GM18502 (cell line): ENCODE results near the gene RAD23A.
A peak's percentile ranks its signal among the peaks of the same experiment; 100 is the strongest.
"Not testable (repeated sequence)": the region's sequence is repeated elsewhere in the genome, so short reads cannot be mapped to it uniquely, and the experiment has no call there.

ENCODE experiments used
- ATAC-seq: cut with Tn5 transposase; IDR thresholded peaks from one replicate; pipeline ENCODE4 v1.9.1; 2021; ENCODE audit warnings: mild to moderate bottlenecking; ENCODE audit not compliant: unreplicated experiment, poor library complexity

The RAD23A gene

GRCh38 chr19:12937093-12937926 lies 8.4 kb upstream of the RAD23A start:
- peak; percentile 0 for ATAC-seq

- peak; percentile 82 for ATAC-seq
These were observed 7.5 kb upstream of the RAD23A start, which contains the start of gene CALR for GRCh38 chr19:12937927-12938778. Gene CALR, plus strand, starts transcription at chr19:12938609. Its CDS starts 71 bp downstream, at chr19:12938680.

- ATAC-seq, result no peak
These were observed 6.7 kb upstream of the RAD23A start for GRCh38 chr19:12938779-12939601.

GRCh38 chr19:12939975-12940423 lies 5.7 kb upstream of the RAD23A start:
- ATAC-seq, result no peak

- ATAC-seq, result no peak
These were observed 4.8 kb upstream of the RAD23A start for GRCh38 chr19:12940897-12941296.

GRCh38 chr19:12943437-12944044 lies 2.1 kb upstream of the RAD23A start:
- ATAC-seq, result no peak

- ATAC-seq, result no peak
These were observed 1.5 kb upstream of the RAD23A start for GRCh38 chr19:12944104-12944674.

GRCh38 chr19:12946092-12946721 lies 545 bp downstream of the RAD23A start:
- peak; percentile 30 for ATAC-seq

GRCh38 chr19:12946731-12947496 lies 1.3 kb downstream of the RAD23A start:
- no peak for ATAC-seq

GRCh38 chr19:12947702-12948611 lies 2.3 kb downstream of the RAD23A start:
- no peak for ATAC-seq

- no peak for ATAC-seq
These were observed 3.1 kb downstream of the RAD23A start for GRCh38 chr19:12948612-12949362.

GRCh38 chr19:12949363-12950283 lies 4.0 kb downstream of the RAD23A start:
- ATAC-seq, result no peak

- not testable (repeated sequence) for ATAC-seq
These were observed 6.4 kb downstream of the RAD23A start for GRCh38 chr19:12952050-12952449.

- no peak for ATAC-seq
These were observed 7.0 kb downstream of the RAD23A start for GRCh38 chr19:12952488-12953137.

GRCh38 chr19:12953138-12953798 lies 7.6 kb downstream of the RAD23A start:
- no peak for ATAC-seq
